ENCODE measurements around the gene PROC. TPM values are rescaled to one million over a fixed set of nuclear protein-coding genes. Genes with fewer than 3 reads are reported as not detected.

The PROC gene
- total RNA-seq, 4 donors from 2014 or later: not detected

DNA sequence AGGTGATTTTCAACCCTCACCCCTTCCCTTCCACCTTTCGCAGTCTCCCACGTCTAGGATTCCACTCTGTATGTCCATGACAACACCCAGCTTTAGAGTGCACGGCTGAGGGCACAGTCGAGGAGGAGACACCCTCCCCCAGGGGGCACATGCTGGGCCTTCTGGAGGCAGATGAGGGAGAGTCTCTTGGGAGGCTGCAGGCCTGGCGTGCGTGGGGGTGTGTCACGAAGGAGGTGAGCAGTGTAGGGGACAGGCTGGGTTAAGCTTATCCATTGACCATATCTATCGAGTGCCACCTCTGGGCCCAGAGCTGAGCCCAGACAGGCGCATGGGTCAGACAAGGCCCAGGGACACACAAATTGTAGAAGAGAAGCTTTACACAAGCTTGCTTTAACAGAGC lies 18.8 kb downstream of the PROC start:
- Histone ChIP-seq H3K4me1 (no peaks in the 10 kb centered on the region), H3K4me3 (no peak overlapping the region), H3K27me3 (no peaks in the 10 kb centered on the region), H3K9me3 (peaks cover 0 to 24% (median 3%) of the 10 kb centered on the region in 4 donors), H3K27ac (no peak overlapping the region), H3K36me3 (no peaks in the 10 kb centered on the region)
- 81 to 83% methylated on average over 9 of the region's 9 CpGs for WGBS, 2 donors
- TF ChIP-seq EP300 (IDR thresholded peaks at IDR 0.05) (no peak), POLR2A (IDR thresholded peaks at IDR 0.05) (no peak)
- TF ChIP-seq, protein P1, sequence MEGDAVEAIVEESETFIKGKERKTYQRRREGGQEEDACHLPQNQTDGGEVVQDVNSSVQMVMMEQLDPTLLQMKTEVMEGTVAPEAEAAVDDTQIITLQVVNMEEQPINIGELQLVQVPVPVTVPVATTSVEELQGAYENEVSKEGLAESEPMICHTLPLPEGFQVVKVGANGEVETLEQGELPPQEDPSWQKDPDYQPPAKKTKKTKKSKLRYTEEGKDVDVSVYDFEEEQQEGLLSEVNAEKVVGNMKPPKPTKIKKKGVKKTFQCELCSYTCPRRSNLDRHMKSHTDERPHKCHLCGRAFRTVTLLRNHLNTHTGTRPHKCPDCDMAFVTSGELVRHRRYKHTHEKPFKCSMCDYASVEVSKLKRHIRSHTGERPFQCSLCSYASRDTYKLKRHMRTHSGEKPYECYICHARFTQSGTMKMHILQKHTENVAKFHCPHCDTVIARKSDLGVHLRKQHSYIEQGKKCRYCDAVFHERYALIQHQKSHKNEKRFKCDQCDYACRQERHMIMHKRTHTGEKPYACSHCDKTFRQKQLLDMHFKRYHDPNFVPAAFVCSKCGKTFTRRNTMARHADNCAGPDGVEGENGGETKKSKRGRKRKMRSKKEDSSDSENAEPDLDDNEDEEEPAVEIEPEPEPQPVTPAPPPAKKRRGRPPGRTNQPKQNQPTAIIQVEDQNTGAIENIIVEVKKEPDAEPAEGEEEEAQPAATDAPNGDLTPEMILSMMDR (IDR thresholded peaks at IDR 0.05): no peak
- DNase-seq (ENCODE audit: low spot score in 2 of 2): no peak

DNA sequence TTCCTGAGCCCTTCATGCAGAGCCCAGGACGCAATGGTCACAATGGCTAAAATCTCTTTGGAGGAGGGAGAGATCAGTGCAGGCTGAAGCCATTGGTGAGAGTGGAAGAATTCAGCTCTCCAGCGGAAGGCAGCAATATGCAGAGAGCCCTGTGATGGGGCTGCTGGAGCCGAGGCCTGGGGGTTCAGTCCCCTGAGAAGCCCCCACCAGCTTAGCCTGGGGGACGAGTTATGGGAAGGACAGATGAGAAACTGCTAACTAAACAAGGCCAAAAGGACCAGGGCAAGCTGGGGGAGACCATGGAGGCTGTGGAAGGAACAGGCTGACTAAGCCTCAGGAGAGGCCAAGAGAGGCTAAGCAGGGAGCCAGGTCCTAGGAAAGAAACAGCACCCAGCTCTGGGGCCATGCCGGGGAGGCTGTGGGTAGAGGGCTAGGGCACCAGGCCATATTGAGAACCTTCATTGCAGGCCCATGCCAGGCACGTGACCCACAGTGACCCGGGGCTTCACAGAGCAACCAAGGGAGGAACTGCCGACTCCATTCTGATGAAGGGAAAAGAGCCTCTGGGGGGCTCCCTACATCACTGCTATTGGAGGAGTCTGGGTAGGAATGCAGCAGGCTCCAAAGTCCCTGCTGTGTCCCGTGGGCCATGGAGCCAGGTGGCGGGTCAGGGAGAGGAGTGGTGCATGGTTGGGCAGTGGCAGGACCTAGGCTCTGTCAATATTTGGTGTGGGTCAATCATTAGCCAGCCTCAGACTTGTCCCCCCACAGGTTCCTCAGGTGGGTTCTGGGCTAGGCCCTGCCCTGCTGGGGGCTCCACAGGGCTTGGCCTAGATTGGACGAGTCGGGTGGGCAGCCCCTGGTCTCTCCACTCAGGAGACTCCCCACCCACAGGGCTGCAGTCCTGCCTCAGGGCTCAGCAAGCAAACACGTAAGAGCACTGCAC lies 19.8 kb downstream of the PROC start:
- Histone ChIP-seq H3K4me3 (no peak overlapping the region), H3K9me3 (peaks cover 0 to 24% (median 3%) of the 10 kb centered on the region in 4 donors), H3K27ac (no peak overlapping the region), H3K36me3 (no peaks in the 10 kb centered on the region), H3K27me3 (no peaks in the 10 kb centered on the region), H3K4me1 (no peaks in the 10 kb centered on the region)
- 76 to 87% methylated on average over 11 to 13 of the region's 13 CpGs for WGBS, 2 donors
- TF ChIP-seq POLR2A (IDR thresholded peaks at IDR 0.05) (no peak), EP300 (IDR thresholded peaks at IDR 0.05) (no peak)
- TF ChIP-seq, protein P1 (IDR thresholded peaks at IDR 0.05): no peak
- DNase-seq (ENCODE audit: low spot score in 2 of 2): no peak

DNA sequence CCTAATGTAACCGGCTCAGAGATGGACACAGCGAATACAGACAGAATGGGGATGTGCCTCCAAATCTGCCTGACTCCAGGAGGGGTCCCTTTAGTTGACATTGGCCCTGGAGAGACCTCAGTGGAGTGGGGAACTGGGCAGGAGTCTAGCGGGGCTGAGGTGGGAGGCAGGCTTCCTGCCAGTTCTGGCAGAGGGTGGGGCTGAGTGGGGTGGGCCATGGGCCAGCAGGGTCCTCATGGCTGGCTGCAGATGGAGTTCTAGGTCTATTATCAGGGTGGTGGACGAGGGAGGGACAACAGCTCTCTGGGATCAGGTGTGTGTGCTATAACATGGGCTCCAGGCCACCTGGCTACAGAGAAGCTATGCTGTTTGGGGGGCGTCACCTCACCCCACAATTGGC lies 21.1 kb downstream of the PROC start:
- TF ChIP-seq EP300 (IDR thresholded peaks at IDR 0.05) (no peak), POLR2A (IDR thresholded peaks at IDR 0.05) (no peak)
- TF ChIP-seq, protein P1 (IDR thresholded peaks at IDR 0.05): no peak
- no peak overlapping the region for H3K27ac ChIP-seq
- no peaks in the 10 kb centered on the region for H3K27me3 ChIP-seq
- 66 to 94% methylated on average over 3 to 5 of the region's 5 CpGs for WGBS, 2 donors
- no peaks in the 10 kb centered on the region for H3K36me3 ChIP-seq
- DNase-seq (ENCODE audit: low spot score in 2 of 2): no peak
- no peaks in the 10 kb centered on the region for H3K4me1 ChIP-seq
- peaks cover 0 to 29% (median 3%) of the 10 kb centered on the region in 4 donors for H3K9me3 ChIP-seq
- no peak overlapping the region for H3K4me3 ChIP-seq

DNA sequence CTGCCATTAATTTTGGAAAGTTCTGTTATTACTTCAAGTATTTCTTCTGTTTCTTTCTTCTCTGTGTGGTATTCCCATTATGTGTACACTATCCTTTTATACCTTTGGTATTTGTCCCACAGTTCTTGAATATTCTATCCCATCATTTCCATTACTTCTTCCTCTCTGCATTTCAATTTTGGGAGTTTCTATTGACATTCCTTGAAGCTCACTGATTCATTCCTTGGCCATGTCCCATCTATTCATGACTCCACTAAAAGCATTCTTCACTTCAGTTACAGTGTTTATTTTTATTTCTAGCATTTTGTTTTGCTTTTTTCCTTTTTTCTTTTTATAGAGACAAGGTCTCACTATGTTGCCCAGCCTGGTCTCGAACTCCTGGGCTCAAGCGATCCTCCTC lies 30.3 kb downstream of the PROC start:
- Histone ChIP-seq H3K27me3 (no peaks in the 10 kb centered on the region), H3K9me3 (peaks cover 0 to 15% (median 0%) of the 10 kb centered on the region in 4 donors), H3K4me1 (no peaks in the 10 kb centered on the region), H3K27ac (no peak overlapping the region), H3K36me3 (peaks cover 0 to 3% (median 0%) of the 10 kb centered on the region in 3 donors), H3K4me3 (no peak overlapping the region)
- 62 to 68% methylated on average over 2 of the region's 2 CpGs for WGBS, 2 donors
- no peak for TF ChIP-seq EP300 (IDR thresholded peaks at IDR 0.05)
- no peak for TF ChIP-seq POLR2A (IDR thresholded peaks at IDR 0.05)
- TF ChIP-seq, protein P1 (IDR thresholded peaks at IDR 0.05): no peak
- DNase-seq (ENCODE audit: low spot score in 2 of 2): no peak

DNA sequence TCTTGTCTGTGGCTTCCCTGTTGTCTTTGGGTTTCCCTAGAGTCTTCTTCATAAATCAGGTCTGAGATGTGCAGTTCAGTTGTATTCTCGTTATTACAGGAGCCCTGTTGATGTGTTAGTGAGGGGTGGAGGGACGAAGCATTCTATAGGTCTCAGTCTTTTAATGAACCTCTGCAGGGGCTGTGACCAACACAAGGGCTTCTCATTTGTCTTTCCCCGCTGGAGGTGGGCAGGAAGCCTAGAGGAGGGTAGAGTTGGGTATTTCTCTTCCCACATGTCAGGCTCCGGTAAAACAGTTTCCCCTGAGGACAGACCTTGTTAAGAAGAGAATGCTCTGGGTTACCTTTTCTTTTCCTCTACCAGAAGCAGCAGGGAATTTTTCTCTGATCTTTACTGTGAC lies 31.2 kb downstream of the PROC start:
- peaks cover 0 to 9% (median 0%) of the 10 kb centered on the region in 4 donors for H3K9me3 ChIP-seq
- 71 to 82% methylated on average over 4 of the region's 4 CpGs for WGBS, 2 donors
- H3K36me3 ChIP-seq: peaks cover 0 to 8% (median 0%) of the 10 kb centered on the region in 3 donors
- no peaks in the 10 kb centered on the region for H3K4me1 ChIP-seq
- H3K27me3 ChIP-seq: no peaks in the 10 kb centered on the region
- H3K27ac ChIP-seq: no peak overlapping the region
- TF ChIP-seq POLR2A (IDR thresholded peaks at IDR 0.05): no peak
- no peak for TF ChIP-seq EP300 (IDR thresholded peaks at IDR 0.05)
- TF ChIP-seq, protein P1 (IDR thresholded peaks at IDR 0.05): no peak
- H3K4me3 ChIP-seq: no peak overlapping the region
- no peak for DNase-seq (ENCODE audit: low spot score in 2 of 2)

Measured in tibial nerve (tissue), 4 donors.